SKM-1 treated with dmso at 0.1 percent for 144 hours (cell line): ENCODE measurements around the gene PTPN5.

Experiments used
- DNase-seq: peaks from one replicate; lab custom pipeline; 2025; ENCODE audit not compliant: unreplicated experiment; lab: John Stamatoyannopoulos, UW

PTPN5 gene

DNA sequence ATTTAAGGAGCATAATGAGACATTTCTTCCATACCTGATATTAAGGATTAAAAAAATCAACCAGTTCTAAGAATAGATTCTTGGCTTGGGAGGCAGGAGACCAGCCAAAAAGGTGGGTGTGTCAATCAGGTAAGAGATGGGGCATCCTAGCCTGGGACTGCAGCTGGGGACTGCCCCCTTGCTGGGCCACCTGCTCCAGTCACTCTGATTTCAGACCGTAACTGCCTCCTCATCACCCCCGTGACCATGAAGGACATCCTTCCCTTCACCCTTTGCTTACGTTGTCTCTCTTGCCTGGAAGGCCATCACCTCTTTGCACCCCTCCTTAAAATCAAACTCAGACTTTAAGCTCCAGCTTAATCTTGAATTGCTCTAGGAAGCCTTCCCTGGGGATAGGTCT is 17.9 kb downstream of the PTPN5 start:
- no peak for DNase-seq

- DNase-seq: no peak
Observed at GRCh38 chr11:18773104-18773503, 18.5 kb downstream of the PTPN5 start.

GRCh38 chr11:18772211-18772610 is 19.4 kb downstream of the PTPN5 start:
- DNase-seq: no peak

GRCh38 chr11:18771266-18772035 is 20.1 kb downstream of the PTPN5 start:
- no peak for DNase-seq

- DNase-seq: no peak
Observed at GRCh38 chr11:18770479-18771125, 21.0 kb downstream of the PTPN5 start.

- DNase-seq: no peak
Observed at GRCh38 chr11:18769802-18770456, 21.7 kb downstream of the PTPN5 start.

GRCh38 chr11:18768978-18769377 is 22.6 kb downstream of the PTPN5 start:
- DNase-seq: no peak

DNA sequence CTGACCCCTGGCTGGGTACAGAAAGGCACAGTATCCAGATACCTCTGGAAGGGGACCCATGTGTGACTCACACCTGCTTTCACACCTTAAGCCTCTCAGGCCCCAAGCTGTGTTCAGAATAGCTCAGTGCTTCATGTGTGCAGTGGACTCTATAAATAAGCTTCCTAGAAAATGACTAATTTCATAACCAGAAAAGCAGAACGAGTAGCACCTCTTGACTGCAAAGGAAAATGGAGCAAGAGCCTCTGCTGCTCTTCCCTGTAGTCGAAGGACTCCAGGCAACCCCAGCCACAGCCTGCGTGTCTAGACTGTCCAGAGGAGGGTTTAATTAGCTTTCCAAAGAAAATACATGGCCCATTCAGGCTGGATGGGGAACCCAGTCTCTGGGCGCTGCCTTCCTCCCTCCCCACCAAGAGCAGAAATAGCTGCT is 23.1 kb downstream of the PTPN5 start:
- peak; percentile 77 for DNase-seq

DNA sequence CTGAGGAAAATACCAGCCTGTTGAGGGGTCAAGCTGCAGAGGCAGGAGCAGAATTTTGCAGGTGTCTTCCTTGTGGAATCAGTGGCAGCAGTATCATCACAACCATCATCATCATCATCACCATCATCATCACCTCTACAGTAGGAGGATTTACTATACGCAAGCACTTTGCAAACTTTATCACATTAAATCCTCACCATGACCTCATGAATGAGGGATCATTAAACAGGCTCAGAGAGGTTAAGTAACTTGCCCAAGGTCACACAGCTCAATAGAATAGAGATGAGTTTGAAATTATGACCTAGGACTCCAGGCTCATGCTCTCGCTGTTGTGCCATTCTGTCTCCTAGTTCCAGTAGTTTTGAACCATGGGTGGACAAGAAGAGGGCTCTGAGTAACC is 25.6 kb downstream of the PTPN5 start:
- no peak for DNase-seq

DNA sequence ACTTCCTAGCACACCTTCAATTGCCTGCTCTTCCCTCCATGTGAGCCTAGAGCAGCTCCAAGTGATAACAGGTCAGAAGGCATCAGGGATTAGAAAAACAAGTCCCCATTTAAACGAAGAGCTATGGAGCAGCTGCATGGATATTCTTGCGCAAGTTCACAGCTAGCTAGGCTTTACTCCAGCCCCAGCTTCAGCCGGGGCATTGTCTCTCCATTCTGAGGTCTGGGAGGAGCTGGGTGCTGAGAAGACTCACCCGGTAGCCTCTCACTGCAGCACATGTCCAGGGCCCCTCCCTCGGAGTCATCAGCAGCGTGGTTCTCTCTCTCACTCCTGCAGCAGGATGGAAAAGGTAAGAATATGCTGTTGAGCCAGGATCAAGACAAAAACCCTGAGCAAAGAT is 26.0 kb downstream of the PTPN5 start:
- no peak for DNase-seq

GRCh38 chr11:18761741-18762140 is 29.9 kb downstream of the PTPN5 start:
- no peak for DNase-seq

DNA sequence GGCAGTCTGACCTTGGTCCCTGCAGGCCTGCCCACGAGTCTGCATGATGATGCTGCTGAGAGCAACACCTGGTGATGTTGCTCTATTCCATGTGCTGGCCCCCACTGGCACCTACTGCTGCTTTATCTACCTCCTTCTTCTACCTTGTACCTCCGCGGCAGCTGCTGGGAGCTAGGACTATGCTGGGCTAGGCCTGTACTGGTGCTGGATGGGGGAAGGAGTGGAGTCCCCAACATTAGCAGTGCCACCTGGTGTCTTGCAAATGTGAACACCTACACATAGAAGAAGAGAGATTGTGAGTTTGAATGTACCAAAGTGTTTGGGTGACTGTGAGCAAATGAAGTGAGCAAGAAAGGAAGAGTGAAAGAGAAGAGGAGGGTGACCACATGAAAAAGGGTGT is 30.5 kb downstream of the PTPN5 start:
- DNase-seq: no peak

DNA sequence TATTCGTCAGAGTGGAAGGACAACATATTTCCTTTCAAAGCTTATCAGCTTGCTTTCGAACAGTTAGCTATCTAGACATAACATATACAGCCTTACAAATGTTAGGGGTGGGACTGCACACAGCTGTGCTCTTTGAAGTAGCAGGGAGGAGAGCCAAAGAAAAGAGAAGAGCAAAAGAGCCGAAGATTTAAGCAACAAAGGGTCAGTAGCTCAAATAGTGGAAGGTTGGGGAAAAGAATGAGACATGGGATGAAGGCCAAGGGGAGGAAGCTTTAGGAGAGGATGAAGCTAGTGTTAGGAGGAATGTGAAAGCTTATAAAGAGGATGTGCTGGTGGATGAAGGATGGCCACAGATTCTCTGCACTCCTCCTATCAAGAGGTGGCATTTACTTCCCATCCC is 33.8 kb downstream of the PTPN5 start:
- no peak for DNase-seq

DNA sequence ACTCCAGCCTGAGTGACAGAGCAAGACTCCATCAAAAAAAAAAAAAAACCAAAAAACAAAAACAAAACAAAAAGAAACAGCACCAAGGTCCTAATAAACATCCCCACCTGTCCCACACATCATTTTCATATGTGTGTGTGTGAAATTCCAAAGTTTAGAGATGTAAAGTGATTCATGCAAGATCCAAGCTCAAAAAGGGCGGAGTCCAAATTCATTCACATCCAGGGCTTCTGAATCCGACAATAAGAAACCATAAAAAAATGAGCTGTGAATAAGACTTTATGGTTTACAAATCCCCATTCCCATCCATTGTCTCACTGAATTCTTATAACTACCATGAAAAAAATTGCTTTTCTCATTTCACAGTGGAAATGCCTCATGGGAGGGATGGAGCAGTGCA is 34.7 kb downstream of the PTPN5 start:
- no peak for DNase-seq

DNA sequence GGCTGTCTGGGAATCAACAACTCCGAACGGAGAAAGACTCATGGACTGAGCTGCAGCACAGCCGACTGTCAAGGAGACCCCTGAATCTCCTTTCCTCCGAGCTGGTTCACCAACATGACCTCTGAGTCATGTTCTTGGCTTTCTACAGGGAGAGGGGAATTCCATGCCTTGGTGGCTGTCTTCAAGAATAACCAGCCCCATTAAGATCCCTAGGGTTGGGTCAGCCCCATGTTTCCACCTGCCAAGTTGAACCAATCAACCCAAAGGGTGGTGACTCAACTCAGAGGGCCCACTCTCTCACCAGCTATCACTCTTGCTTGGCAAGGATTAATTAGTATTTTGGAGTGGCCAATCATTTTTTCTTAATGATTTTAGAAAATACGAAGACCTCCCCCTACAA is 37.3 kb downstream of the PTPN5 start:
- DNase-seq: no peak

GRCh38 chr11:18752502-18752901 is 39.1 kb downstream of the PTPN5 start:
- DNase-seq: no peak

GRCh38 chr11:18750944-18751343 is 40.7 kb downstream of the PTPN5 start:
- DNase-seq: no peak

DNA sequence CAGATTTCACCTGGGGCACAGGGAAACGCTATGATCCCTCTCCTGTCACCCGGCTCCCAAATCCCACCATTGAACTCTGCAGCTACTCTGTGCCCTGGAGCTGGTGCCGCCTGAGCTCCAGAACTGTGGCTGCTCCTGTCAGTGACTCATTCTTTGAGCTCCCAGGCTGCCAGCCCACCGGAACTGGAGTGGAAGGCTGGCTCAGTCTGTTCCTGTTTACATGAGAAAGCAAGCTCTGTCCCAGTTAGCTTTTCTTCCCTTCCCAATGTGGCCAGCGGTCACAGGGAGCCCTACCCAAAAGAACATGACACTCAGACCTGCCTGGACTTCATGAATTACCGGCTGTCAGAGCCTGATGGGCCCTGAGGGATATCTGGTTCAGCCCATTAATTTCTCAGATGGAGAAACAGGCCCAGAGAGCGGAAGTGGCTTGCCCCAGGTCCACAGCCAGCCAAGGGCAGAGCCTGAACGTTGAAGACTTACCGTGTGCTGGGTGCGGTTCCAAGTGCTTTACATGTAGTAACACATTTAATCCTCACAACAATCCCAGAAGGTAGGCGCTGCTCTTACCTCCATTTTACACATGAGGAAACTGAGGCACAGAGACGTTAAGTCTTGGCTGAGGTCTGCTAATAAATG is 41.8 kb downstream of the PTPN5 start:
- DNase-seq: no peak

- DNase-seq: no peak
Observed at GRCh38 chr11:18748766-18749365, 42.7 kb downstream of the PTPN5 start.

DNA sequence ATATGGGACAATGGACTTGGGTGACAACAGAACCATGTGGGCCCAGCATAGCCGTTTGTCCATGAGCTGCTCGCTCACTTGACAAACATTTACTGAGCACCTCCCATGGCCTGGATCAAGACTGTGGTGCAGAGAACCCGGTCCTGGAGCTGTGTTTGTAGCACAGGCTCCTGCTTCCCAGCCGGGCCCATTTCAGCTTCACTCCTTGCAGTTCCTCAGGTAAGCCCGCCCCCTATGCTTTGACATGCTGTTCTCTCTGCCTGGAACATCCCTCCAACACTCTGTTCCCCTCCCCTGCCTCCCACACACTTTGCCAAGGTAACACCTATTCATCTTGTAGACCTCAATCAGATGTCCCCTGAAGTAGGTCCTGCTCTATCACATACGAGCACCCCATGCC is 46.3 kb downstream of the PTPN5 start:
- DNase-seq: no peak

DNA sequence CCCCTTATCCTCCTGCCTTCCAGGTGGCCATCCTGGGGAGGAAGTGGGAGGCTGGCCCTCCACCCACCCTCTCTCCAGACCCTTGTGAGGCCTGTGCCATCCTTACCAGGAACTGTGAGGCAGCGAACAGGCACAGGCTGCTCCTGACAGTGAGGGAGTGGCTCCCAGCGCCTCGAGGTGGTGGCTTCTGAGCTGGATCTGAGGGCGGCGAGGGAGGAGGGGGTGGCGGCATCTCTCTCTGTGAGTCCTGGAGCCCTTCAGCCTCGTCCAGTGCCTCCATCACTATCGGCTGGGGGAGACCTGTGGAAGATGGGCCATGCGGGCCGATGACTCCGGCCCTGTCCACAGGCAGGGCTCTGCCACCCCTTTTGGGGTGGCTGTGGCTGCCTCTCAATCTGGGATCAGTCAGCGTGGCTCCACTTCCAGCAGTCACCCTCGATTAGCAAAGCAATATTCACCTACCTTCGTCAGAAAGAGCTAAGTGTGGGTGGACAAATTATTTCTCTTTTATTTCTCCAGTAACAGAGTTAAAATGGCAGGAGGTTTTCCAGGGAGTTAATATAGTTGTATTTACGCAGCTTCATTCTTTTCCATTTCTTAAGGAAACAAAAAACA is 47.6 kb downstream of the PTPN5 start:
- DNase-seq: no peak
